OCI-M1 (cell line): ENCODE data around the gene EMB.
A peak's percentile ranks its signal among the peaks of the same experiment; 100 is the strongest.
"Not testable (repeated sequence)": the region's sequence is repeated elsewhere in the genome, so short reads cannot be mapped to it uniquely, and the experiment has no call there.

Experiments used
- DNase-seq: peaks from one replicate; lab custom pipeline; 2025; lab: John Stamatoyannopoulos, UW

Gene EMB

DNA sequence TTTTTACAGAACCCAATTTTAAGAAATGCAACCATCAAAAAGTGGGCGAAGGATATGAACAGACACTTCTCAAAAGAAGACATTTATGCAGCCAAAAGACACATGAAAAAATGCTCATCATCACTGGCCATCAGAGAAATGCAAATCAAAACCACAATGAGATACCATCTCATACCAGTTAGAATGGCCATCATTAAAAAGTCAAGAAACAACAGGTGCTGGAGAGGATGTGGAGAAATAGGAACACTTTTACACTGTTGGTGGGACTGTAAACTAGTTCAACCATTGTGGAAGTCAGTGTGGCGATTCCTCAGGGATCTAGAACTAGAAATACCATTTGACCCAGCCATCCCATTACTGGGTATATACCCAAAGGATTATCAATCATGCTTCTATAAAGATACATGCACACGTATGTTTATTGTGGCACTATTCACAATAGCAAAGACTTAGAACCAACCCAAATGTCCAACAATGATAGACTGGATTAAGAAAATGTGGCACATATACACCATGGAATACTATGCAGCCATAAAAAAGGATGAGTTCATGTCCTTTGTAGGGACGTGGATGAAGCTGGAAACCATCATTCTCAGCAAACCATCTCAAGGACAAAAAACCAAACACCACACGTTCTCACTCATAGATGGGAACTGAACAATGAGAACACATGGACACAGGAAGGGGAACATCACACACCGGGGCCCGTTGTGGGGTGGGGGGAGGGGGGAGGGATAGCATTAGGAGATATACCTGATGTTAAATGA lies 19.7 kb downstream of the EMB start:
- not testable (repeated sequence) for DNase-seq

- DNase-seq = no peak
Measured at GRCh38 chr5:50420343-50420935, 20.6 kb downstream of the EMB start.

- not testable (repeated sequence) for DNase-seq
Measured at GRCh38 chr5:50419656-50420055, 21.4 kb downstream of the EMB start.

DNA sequence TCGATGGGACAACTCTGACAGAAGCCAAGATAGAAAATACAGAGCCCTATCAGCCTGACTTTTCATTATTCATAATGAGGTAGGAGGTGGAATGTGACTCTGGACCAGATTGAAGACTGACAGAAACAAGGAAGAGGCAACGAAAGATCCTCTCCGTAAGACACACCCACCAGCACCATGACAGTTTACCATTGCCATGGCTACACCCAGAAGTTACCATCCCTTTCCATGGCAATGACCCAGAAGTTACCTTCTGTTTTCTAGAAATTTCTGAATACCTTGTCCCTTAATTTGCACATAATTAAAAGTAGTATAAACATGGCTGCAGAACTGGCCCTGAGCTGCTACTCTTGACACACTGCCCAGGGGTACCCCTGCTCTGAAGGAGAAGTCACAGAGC lies 24.5 kb downstream of the EMB start:
- DNase-seq = not testable (repeated sequence)

DNA sequence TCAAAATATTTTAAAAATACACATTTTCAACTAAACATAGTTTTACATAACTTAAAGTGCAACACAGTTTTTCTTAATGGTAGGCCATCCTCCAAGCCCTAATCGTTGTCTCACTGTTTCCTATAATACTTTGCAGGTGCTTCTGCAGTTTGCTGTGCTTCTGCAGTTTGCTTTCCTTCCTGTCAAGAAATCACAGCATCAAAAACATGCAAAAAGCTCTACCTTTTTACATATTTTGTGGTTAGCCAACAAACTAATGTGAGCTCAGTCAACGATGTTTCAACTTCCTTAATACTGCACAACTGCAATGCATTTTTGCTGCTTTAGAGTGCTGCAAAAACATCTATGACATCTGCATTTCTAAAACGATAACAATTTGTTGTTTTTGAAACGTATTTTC lies 25.2 kb downstream of the EMB start:
- DNase-seq = no peak

DNA sequence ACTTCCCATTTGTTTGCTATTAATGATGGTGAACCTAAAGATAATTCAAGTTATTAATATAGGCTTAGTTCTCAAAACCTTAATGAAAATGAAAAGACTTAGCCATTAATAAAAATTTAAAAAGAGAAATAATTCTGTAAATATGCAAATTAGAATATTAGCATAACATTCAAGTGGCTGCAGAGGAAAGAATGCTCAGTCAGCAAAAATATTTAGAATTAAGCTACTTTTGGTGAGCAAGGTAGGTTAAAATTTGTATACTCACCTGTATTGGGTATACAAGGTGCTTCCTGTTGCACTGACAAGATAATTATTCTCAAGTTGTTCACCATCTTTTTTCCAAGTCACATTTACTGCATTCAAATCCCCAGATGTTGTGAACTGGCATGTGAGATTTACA lies 30.2 kb downstream of the EMB start:
- not testable (repeated sequence) for DNase-seq

GRCh38 chr5:50406877-50407276 lies 34.2 kb downstream of the EMB start:
- DNase-seq = no peak

DNA sequence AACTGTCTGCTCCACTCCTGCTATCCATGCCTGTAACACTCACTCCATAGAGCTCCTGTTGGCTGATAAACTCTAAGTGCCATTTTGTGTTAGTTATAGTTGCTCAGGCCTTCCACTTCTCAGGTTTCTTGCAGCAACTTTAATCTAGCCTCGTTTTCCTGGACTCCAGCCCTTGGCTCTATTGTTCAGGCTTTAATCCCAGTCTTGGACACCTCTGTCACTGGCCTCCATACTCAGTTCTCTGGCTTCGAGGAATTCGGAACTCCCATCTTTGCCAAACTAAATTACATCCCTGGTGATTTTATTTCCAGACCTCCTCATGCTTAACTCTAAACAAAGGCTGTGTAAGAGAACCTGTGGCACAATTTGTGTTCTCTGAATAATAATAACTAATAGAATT lies 39.8 kb downstream of the EMB start:
- DNase-seq = no peak

DNA sequence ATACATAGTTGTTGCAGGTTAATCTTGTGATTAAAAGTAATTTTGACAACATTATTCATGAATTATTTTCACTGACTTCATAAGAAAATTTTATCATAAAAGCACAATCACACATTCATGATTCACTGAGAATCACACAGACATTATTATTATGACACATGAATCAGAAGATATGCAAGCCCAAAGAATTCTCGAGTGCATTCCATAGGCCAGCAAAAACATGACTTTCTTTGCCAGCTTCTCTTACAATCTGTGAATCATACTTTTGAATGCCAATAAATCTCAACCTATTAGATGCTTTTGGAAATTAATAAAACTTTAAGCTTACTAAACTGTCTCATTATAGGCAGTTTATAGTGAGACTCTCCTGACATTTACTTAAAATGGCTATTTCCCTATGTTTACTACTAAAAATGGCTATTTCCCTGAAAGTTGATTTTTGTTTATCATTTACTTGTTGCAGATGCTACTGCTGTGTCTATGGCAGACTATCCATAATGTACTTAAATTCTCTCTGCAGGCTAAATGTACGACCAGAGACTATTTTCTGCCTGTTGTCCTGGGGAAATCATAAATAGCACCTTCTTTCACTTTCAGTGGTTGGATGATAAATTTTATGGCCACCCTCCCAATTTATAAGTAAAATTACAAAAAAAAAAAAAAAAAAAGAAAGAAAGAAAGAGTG lies 47.0 kb downstream of the EMB start:
- not testable (repeated sequence) for DNase-seq

DNA sequence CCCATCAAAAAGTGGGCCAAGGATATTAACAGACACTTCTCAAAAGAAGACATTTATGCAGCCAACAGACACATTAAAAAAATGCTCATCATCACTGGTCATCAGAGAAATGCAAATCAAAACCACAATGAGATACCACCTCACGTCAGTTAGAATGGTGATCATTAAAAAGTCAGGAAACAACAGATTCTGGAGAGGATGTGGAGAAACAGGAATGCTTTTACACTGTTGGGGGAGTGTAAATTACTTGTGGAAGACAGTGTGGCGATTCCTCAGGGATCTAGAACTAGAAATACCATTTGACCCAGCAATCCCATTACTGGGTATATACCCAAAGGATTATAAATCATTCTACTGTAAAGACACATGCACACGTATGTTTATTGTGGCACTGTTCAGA lies 48.8 kb downstream of the EMB start:
- not testable (repeated sequence) for DNase-seq

GRCh38 chr5:50384381-50384780 lies 56.7 kb downstream of the EMB start:
- peak; percentile 88 for DNase-seq

GRCh38 chr5:50376696-50377095 lies 64.4 kb downstream of the EMB start:
- DNase-seq = not testable (repeated sequence)

DNA sequence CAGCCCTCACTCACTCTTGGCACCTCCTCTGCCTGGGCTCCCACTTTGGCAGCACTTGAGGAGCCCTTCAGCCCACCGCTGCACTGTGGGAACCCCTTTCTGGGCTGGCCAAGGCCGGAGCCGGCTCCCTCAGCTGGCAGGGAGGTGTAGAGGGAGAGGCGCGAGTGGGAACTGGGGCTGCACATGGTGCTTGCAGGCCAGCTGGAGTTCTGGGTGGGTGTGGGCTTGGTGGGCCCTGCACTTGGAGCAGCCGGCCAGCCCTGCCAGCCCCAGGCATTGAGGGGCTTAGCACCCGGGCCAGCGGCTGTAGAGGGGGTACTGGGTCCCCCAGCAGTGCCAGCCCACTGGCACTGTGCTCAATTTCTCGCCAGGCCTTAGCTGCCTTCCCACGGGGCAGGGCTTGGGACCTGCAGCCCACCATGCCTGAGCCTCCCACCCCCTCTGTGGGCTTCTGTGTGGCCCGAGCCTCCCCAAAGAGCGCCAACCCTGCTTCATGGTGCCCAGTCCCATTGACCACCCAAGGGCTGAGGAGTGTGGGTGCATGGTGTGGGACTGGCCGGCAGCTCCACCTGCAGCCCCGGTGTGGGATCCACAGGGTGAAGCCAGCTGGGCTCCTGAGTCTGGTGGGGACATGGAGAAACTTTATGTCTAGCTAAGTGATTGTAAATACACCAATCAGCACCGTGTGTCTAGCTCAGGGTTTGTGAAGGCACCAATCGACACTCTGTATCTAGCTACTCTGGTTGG lies 71.6 kb downstream of the EMB start:
- DNase-seq = not testable (repeated sequence)

GRCh38 chr5:50365426-50366251 lies 75.4 kb downstream of the EMB start:
- no peak for DNase-seq

DNA sequence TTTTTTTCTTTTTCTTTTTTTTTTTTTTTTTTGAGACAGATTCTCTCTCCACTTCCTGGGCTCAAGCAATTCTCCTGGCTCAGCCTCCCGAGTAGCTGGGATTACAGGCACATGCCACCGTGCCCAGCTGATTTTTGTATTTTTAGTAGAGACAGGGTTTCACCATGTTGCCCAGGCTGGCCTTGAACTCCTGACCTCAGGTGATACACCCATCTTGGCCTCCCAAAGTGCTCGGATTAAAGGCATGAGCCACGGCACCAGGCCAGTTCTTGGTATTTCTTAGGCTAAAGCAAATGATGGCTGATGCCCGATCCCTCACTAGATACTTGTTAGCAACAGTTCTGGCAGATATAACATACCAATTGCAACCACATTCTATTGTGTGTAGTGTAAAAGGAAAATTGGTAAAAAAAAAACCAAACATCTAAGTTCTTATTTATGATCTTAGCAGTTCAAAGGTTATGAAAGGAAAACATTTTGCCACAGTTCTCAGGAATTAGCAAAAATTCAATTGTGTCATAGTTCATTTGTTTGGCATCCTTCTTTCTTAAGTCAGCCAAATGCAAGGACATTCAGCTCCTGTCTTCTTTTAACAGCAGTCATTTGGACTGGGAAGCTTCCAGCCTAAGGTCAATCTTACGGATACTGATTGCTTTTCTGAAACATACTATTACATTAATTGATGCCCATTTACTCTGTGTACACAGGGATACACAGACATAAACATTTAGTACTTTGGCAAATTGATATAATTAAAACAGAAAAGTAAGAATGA lies 76.4 kb downstream of the EMB start:
- not testable (repeated sequence) for DNase-seq

GRCh38 chr5:50359187-50359586 lies 81.9 kb downstream of the EMB start:
- no peak for DNase-seq

GRCh38 chr5:50352382-50352781 lies 88.7 kb downstream of the EMB start:
- no peak for DNase-seq
